GM18505 (cell line): ENCODE data around the gene HSD3B7.

Experiments
- ATAC-seq: cut with Tn5 transposase; IDR thresholded peaks from one replicate; pipeline ENCODE4 v1.9.1; 2021; ENCODE audit not compliant: unreplicated experiment
- POLR2A ChIP-seq: IDR thresholded peaks from 4 replicates; pipeline ENCODE4 v1.6.1; 2011; ENCODE audit warnings: borderline replicate concordance; ENCODE audit not compliant: insufficient read depth, insufficient read length; ENCODE audit errors: extremely low read depth

Gene HSD3B7

DNA sequence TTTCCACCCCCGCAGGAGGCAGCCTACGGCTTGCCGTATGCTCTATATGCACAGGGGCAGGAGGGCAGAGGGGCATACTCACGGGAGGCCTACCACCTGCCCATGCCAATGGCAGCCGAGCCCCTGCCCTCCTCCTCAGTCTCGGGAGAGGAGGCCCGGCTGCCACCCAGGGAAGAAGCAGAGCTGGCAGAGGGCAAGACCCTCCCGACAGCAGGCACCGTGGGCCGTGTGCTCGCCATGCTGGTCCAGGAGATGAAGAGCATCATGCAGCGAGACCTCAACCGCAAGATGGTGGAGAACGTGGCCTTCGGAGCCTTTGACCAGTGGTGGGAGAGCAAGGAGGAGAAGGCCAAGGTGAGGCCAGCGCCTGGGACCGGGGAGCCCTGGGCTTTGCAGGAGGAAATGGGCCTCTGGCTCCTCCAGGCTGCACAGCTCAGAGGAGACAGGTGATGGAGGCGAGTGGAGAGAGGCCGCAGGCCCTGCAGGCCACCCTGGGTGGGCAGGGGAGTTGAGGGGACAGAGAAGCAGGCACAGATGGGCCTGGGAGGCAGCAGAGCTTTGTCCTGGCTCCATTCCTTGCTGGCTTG is 18.9 kb upstream of the HSD3B7 start:
- no peak for ATAC-seq
- TF ChIP-seq POLR2A = no peak

DNA sequence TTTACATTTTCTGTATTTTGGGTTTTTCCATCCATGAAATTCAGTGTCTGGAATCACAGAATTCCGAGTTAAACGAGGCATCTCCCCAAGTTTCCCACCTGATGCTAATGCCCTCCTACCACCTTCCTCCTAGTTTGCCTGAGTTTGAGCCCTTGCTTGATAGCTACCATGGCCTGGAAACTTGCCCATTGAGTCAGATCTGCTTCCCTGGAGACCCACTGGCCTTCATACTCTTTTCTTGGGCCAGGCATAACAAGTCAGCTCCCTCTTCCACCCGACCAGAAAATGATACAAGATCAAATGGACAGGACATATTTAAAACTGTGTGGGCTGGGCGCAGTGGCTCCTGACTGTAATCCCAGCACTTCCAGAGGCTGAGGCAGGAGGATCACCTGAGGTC is 17.2 kb upstream of the HSD3B7 start:
- no peak for TF ChIP-seq POLR2A
- ATAC-seq = no peak

DNA sequence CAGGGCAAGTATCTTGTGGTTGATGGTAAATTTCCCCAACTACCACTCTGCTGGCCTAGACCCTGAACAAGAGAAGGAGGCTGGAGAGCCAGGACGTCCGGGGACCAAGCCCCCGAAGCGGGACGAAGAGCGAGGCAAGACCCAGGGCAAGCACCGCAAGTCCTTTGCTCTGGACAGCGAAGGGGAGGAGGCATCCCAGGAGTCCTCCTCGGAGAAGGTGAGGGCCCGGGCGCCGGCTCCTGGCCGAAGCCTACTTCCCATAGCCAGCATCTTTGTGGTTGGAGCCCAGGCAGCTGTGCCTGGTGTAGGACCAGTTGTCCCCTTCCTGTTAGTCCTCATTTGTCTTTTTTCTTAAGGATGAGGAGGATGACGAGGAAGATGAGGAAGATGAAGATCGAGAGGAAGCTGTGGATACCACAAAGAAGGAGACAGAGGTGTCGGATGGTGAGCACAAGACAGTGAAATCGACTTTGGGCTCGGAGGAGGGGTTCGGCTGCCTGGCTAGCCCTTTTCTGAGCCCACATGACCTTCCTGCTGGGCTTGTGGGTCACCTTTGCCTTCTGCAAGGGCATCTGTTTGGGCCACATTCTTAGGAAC is 15.7 kb upstream of the HSD3B7 start:
- no peak for TF ChIP-seq POLR2A
- ATAC-seq = no peak

DNA sequence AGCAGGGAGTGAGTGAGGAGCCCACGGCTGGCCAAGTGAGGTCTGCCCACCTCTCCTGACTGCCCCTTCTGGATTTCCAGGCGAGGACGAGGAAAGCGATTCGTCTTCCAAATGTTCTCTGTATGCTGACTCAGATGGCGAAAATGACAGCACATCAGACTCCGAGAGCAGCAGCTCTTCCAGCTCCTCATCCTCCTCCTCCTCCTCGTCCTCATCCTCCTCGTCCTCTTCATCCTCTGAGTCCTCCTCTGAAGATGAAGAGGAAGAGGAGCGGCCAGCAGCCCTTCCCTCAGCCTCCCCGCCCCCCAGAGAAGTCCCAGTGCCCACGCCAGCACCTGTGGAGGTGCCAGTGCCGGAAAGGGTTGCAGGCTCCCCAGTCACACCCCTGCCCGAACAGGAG is 13.7 kb upstream of the HSD3B7 start:
- TF ChIP-seq POLR2A = no peak
- no peak for ATAC-seq

DNA sequence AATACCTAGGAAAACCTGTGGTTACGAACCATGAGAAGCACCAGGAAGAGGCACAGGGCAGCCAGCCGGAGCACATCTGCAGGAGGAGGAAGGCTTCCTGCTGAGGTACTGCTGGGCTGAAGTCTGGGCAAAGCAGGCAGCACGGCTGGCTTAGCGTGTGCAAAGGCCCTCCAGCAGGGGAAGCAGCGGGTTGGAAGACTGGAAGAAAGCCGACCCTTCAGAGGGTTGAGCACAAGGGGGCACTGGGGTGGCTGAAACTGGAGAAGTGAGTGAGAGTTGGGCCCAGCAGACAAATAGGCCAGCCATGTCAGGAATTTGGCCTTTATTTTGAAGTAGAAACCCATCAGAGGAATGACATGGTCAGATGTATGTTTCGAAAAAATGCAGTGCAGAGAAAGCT is 12.1 kb upstream of the HSD3B7 start:
- no peak for TF ChIP-seq POLR2A
- ATAC-seq = no peak

DNA sequence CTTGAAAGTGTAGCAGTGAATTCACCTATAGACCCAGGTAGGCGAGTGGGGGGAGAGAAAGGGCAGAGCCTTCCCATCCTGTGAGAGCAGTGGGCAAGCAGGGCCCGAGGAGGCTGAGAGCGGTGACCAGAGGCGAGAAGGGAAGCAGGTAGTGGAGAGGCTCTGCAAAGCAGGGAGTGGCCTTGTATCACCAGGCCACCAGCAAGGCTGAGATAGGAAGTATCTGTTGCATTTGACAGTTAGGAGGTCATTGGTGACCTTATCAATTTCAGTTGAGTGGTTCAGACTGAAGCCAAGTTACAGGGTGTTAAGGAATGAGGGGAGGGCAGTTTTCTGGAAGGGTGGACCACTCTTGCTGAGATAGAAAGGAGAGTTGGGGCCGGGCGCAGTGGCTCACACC is 10.7 kb upstream of the HSD3B7 start:
- no peak for TF ChIP-seq POLR2A
- ATAC-seq = no peak

DNA sequence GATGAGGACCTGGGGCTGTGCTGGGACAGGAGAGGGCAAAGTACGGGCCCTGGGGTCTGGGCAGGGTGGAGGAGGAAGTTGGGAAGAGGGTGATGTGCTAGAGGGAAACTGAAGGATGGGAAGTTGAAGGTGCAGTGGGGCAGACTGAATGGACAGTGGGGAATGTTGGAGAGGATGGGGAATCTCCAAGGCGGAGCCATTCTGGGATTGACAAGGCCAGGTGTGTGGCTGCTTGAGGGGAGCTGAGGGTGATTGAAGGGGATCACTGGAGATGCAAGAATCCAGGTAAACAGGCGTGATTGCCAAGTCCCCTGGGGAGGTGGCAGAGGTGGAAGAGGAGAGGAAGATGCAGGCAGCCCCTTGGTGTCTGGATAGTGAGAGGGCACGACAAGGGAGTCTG is 8.5 kb upstream of the HSD3B7 start:
- ATAC-seq = no peak
- TF ChIP-seq POLR2A = no peak

DNA sequence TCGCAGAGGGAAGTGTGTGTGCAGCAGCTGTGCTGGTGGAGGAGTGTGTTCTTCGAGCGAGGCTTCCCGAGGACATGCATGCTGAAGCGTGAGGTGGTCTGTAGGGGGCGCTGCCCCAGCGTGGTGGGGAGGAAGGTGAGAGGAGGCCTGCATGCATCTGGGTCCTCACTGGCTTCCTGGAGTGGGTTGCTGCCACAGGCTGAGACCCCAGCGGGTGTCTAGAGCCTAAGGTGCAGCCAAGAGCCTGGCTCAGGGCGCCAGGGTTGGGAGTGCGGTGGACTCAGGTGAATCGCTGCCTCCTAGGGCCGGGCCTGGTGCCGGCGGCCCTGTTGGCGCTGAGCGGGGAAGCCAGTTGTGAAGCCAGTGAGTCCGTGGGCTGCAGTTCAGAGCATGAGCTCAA is 7.5 kb upstream of the HSD3B7 start:
- no peak for ATAC-seq
- TF ChIP-seq POLR2A = no peak

DNA sequence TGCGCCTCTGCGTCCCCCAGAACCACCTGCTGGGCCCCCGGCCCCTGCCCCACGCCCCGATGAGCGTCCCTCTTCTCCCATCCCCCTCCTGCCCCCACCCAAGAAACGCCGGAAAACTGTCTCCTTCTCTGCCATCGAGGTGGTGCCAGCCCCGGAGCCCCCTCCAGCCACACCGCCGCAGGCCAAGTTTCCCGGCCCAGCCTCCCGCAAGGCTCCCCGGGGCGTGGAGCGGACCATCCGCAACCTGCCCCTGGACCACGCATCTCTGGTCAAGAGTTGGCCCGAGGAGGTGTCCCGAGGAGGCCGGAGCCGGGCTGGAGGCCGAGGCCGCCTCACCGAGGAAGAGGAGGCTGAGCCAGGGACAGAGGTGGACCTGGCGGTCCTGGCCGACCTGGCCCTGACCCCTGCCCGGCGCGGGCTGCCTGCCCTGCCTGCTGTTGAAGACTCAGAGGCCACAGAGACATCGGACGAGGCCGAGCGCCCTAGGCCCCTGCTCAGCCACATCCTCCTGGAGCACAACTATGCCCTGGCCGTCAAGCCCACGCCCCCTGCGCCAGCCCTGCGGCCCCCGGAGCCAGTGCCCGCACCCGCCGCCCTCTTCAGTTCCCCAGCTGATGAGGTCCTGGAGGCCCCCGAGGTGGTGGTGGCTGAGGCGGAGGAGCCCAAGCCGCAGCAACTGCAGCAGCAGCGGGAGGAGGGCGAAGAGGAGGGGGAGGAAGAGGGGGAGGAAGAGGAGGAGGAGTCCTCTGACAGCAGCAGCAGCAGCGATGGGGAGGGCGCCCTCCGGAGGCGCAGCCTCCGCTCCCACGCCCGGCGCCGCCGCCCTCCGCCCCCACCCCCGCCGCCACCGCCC is 5.6 kb upstream of the HSD3B7 start:
- ATAC-seq = no peak
- no peak for TF ChIP-seq POLR2A

DNA sequence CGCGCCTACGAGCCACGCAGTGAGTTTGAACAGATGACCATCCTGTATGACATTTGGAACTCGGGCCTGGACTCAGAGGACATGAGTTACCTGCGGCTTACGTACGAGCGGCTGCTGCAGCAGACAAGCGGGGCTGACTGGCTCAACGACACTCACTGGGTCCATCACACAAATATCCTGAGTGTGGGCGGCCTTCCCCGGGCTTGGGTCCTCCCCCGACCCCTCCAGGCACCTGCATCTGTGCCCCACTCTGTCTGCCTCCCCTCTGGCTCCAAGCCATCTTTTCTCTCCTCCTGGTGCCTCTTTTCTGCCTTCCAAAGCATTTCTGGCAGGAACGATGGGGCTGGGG is 5.0 kb upstream of the HSD3B7 start:
- TF ChIP-seq POLR2A = no peak
- ATAC-seq = no peak

DNA sequence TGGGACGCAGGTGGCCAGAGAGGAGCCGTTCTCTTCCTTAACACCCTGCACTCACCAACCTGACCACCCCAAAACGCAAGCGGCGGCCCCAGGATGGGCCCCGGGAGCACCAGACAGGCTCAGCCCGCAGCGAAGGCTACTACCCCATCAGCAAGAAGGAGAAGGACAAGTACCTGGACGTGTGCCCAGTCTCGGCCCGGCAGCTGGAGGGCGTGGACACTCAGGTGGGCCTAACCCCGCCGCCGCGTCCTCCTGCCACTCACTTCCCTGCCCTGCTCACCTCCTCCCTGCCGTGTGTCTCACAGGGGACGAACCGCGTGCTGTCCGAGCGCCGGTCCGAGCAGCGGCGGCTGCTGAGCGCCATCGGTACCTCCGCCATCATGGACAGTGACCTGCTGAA is 4.6 kb upstream of the HSD3B7 start:
- no peak for TF ChIP-seq POLR2A

DNA sequence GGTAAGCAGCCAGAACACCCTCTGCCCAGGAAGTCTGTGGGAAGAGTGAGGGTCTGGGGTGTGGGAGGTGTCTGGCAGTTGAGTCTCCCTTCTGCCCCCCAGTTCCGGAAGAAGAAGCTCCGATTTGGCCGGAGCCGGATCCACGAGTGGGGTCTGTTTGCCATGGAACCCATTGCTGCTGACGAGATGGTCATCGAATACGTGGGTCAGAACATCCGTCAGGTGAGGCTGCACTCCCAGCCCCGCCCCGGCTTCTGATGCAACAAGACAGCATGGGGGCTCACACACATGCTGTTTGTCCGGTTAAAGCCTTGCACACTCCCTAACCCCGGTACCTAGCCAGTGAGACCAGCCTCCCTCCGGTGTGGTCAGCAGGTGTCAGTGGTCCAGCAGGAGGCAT is 4.0 kb upstream of the HSD3B7 start:
- TF ChIP-seq POLR2A = no peak
- no peak for ATAC-seq

More for the DNA sequence above, 4.6 kb upstream of the HSD3B7 start:
- ATAC-seq = no peak

DNA sequence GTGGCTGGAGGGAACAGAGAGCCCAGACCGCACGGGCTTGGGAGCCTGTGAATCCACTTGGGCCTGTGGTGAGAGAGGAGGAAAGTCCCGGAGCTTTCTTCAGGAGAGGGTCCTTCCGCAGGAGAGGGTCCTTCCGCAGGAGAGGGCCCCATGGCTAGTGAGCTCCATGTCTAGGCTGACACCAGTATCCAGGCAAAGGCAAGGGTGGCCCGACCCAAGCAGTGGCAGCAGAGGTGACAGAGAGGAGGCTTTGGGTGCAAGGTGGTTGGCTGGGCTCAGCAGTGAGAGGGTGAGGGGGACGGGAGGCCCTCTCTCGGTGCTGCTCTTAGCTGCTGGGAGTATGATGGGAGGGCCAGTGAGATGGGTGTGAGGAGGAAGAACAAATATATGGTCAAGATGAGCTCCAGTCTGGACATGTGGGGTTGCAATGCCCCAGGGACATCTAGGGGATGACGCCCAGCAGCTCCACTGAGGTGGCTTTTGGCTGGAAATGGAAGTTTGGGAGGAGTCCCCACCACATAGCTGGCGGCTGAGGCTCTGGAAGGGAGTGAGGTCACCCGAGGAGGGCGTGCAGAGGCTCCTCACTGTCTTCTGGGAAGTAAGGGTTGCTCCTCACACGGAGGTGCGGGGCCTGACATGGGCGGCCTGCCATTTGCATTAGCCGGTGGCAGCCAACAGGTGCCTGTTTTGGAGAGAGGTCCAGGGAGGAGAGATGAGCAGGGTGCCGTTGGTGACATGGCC is 2.3 kb upstream of the HSD3B7 start:
- no peak for ATAC-seq
- no peak for TF ChIP-seq POLR2A
